HG02981 (cell line): Measurements from ENCODE around the gene PRKAR2B.
"Not testable (repeated sequence)": the region's sequence is repeated elsewhere in the genome, so short reads cannot be mapped to it uniquely, and the experiment has no call there.

Source experiments
- ATAC-seq: cut with Tn5 transposase; IDR thresholded peaks from one replicate; pipeline ENCODE4 v1.9.1; 2021; ENCODE audit warnings: mild to moderate bottlenecking, moderate library complexity; ENCODE audit not compliant: unreplicated experiment

Gene PRKAR2B

DNA sequence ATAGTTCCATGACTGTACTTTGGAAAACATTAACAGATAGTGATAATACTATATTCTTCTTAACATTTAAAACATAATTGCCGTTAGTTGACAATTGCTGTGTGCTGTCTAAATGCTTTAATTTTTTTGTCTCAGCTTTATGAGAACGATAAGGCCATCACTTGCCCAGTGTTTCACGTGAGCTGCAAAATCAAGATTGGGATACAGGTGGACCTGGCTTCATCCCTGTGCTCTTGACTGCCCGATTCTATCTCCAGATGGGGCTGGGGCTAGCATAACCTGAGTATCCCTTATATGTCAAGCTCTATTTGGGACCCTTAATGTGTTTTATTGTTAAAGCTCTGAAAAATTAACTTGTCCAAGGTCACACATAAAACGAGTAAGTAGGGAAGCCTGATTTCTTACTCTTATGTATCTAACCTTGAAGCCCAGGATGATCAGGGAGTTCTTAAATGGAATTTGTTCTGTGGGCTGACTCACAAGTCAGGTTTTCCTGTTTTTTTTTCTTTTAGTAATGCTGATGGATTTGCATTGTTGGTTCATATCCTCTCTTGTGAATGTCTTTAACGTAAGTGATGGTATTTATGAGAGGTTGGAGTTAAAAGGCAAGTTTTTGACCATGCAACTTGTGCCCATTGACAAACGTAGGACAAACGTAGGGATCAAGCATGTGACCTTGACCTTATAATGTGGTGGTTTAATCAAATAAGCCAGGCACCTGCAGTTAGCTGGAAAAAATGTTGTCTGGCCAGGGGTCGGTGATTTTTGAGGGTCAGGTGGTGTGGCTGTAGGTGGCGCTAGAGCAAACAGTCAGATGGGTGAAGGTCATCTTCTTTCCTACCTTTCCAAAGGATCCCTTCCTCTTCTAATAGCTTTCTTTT, 3.6 kb downstream of the PRKAR2B start:
- no peak for ATAC-seq

- no peak for ATAC-seq
Observed at GRCh38 chr7:107048783-107049418, 4.4 kb downstream of the PRKAR2B start.

- no peak for ATAC-seq
Observed at GRCh38 chr7:107049480-107049879, 5.0 kb downstream of the PRKAR2B start.

DNA sequence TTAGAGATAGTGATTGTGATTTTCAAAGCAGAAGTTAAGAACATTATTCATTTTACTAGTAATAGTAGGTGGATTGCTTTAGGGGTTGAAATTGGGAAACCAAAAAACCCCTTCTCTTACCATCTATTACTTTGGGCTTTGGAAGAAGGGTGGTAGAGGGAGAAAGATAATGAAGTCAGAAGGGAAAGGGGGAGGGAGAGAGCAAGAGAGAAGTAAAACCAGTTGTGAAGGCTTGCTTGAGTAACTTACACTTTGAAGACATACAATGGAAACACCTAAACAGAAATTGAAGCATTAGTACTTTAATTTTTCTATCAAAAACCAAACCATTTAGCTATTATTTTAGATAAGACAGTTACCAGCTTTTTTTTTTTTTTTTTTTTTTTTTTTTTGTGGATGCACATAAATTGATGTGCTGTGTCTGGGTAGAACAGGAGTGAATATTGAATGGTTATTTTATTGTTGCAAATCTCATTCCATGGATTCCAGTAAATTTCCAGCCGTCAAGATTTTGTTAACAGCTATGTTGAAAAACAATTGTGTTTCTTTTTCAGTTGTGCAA, 5.5 kb downstream of the PRKAR2B start:
- no peak for ATAC-seq

DNA sequence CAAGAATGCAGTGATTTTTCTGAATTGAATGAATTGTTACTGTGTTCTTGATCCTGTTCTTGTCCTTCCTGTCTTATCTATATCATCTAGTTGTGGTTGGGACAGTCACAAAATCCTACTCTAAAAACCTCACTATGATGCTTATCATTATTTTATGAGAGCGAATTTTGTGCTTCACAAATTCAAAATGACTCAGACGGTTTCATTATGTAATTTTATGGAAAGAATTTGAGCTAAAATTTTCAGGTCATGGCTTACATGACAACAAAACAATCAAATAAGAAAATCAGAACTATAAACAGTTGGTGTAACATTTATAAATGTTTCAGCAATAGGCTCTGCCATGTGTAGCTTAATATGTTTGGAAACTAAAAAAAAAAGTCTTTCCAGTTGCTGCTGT, 6.9 kb downstream of the PRKAR2B start:
- no peak for ATAC-seq

- not testable (repeated sequence) for ATAC-seq
Observed at GRCh38 chr7:107054965-107055364, 10.5 kb downstream of the PRKAR2B start.

- ATAC-seq, result not testable (repeated sequence)
Observed at GRCh38 chr7:107056058-107056457, 11.6 kb downstream of the PRKAR2B start.

- ATAC-seq, result no peak
Observed at GRCh38 chr7:107056728-107057473, 12.4 kb downstream of the PRKAR2B start.

DNA sequence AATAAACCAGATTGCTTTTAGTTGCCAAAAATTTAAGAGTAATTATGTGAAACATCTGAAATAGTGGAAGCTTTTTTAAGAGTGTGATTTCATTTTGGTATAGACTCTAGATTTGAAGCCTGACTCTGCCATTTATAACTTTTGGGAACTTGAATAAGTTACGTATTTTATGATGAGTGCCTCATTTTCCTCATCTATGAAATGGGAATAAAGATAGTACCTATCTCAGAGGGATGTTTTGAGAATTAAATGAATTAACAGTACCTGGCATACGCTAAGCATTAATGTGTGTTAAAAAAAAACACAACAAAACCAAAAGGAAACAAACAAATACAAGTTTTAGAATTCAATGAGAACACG, 12.9 kb downstream of the PRKAR2B start:
- no peak for ATAC-seq

- no peak for ATAC-seq
Observed at GRCh38 chr7:107059468-107059867, 15.0 kb downstream of the PRKAR2B start.

DNA sequence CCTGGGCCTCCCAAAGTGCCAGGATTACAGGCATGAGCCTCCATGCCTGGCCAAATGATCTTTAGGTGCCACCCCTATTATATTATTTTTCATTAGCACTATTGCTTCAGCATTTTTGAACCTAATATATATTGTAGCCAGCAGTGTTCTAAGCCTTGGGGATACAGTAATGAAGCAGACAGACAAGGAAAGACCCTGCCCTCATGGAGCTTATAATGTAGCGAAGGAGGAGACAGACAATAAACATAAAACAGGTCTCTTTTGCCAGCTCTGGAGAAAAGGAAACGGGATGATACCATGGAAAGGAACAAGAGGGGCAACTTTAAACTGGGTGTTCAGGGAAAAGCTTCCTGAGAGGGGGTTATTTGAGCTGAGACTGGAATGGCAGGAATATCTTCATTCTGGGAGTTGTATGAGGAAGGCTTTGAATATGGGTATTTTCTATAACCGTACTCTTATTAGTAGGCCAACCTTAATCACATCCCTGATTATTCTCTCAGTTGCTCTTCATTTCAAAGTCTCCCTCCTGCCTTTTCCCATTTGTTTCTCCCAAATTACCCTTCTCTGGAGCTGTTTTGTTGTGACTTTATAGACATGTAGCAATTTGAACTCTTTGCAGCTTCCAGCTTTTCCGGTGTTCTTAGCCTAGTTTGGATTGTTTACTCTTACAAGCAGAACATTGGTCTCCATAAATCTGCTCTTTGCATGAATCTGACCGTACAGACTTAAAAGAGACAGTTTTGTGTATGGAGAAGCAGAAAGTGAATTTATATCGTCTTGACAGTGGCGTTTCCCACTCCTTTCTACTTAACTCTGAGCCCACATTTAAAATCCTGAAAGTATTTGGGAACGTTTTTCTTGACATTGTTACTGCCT, 19.0 kb downstream of the PRKAR2B start:
- no peak for ATAC-seq

- no peak for ATAC-seq
Observed at GRCh38 chr7:107064255-107064654, 19.8 kb downstream of the PRKAR2B start.

- no peak for ATAC-seq
Observed at GRCh38 chr7:107065929-107066247, 21.4 kb downstream of the PRKAR2B start.

- no peak for ATAC-seq
Observed at GRCh38 chr7:107068156-107068555, 23.7 kb downstream of the PRKAR2B start.

- no peak for ATAC-seq
Observed at GRCh38 chr7:107069457-107069856, 25.0 kb downstream of the PRKAR2B start.

DNA sequence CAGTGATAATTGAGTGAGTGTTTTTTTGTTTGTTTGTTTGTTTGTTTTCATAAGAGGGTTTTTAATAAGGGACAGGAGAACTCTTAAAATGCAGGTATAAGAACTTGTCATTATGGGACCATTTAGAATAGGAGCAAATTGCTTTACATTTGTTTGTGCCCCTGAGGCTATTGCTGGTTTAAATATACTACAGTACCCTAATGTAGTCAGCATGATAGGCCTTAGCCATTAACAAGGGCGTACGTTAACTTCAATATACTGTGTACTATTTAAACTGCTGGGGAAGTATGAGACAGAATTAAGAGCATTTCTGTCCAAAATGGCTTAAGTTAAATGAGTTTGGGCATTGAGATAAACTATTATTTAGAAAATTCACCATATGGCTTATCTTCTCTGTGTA, 26.2 kb downstream of the PRKAR2B start:
- ATAC-seq, result no peak

GRCh38 chr7:107071129-107071528, 26.6 kb downstream of the PRKAR2B start:
- no peak for ATAC-seq

DNA sequence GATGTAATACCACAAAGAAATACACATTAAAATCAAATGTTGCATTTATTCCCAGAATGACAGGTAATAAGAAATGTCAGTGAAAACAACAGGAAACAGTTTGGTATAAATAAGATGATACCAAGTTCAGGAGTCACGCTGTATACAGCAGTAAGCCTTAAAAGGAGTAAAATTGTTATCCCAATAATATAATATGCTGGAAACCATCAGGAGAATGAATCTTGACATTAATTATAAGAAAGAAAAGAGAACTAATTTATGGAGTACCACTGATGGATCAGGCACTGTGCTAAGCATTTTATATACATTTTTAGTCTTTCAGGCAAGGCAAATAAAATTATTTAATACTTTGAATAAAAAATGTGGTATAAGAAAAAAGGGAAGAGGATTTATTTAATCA, 27.6 kb downstream of the PRKAR2B start:
- ATAC-seq, result no peak

GRCh38 chr7:107075863-107076574, 31.5 kb downstream of the PRKAR2B start:
- ATAC-seq, result no peak
